HG03469 (cell line): ENCODE results near the gene CDT1.

Experiments
- ATAC-seq: cut with Tn5 transposase; IDR thresholded peaks from one replicate; pipeline ENCODE4 v1.9.1; 2021; ENCODE audit warnings: mild to moderate bottlenecking, moderate library complexity, moderate number of reproducible peaks; ENCODE audit not compliant: unreplicated experiment

CDT1 gene

GRCh38 chr16:88835383-88835782 lies 31.8 kb downstream of the CDT1 start:
- ATAC-seq: no peak

GRCh38 chr16:88835818-88836217 lies 32.2 kb downstream of the CDT1 start:
- ATAC-seq: no peak

- no peak for ATAC-seq
Measured at GRCh38 chr16:88836791-88837190, 33.2 kb downstream of the CDT1 start.

GRCh38 chr16:88837806-88838205 lies 34.2 kb downstream of the CDT1 start:
- no peak for ATAC-seq

- no peak for ATAC-seq
Measured at GRCh38 chr16:88838566-88838965, 35.0 kb downstream of the CDT1 start.

GRCh38 chr16:88839026-88839529 lies 35.5 kb downstream of the CDT1 start:
- ATAC-seq: no peak

GRCh38 chr16:88839745-88840599 lies 36.4 kb downstream of the CDT1 start:
- ATAC-seq: no peak

- no peak for ATAC-seq
Measured at GRCh38 chr16:88840600-88841215, 37.1 kb downstream of the CDT1 start.

GRCh38 chr16:88841521-88842307 lies 38.1 kb downstream of the CDT1 start:
- ATAC-seq: no peak

GRCh38 chr16:88842308-88842756 lies 38.7 kb downstream of the CDT1 start:
- no peak for ATAC-seq

GRCh38 chr16:88842806-88843205 lies 39.2 kb downstream of the CDT1 start:
- no peak for ATAC-seq

GRCh38 chr16:88843256-88843655 lies 39.7 kb downstream of the CDT1 start:
- no peak for ATAC-seq

- no peak for ATAC-seq
Measured at GRCh38 chr16:88844419-88845036, 40.9 kb downstream of the CDT1 start.

- no peak for ATAC-seq
Measured at GRCh38 chr16:88846088-88846487, 42.5 kb downstream of the CDT1 start.

- no peak for ATAC-seq
Measured at GRCh38 chr16:88847654-88848053, 44.1 kb downstream of the CDT1 start.

GRCh38 chr16:88848557-88848956 lies 45.0 kb downstream of the CDT1 start:
- no peak for ATAC-seq

- no peak for ATAC-seq
Measured at GRCh38 chr16:88850531-88851199, 47.1 kb downstream of the CDT1 start.

- no peak for ATAC-seq
Measured at GRCh38 chr16:88851616-88852015, 48.0 kb downstream of the CDT1 start.

GRCh38 chr16:88853325-88853941 lies 49.8 kb downstream of the CDT1 start:
- no peak for ATAC-seq
